HUDEP-2 (cell line): Measurements from ENCODE around the gene USP10.
"Not testable (repeated sequence)": the region's sequence is repeated elsewhere in the genome, so short reads cannot be mapped to it uniquely, and the experiment has no call there.

Source experiments
- DNase-seq, 76 experiments: peaks; one replicate each; lab custom pipeline; 2025; ENCODE audit not compliant: unreplicated experiment in 76 of 76; lab: John Stamatoyannopoulos, UW

USP10 gene

DNA sequence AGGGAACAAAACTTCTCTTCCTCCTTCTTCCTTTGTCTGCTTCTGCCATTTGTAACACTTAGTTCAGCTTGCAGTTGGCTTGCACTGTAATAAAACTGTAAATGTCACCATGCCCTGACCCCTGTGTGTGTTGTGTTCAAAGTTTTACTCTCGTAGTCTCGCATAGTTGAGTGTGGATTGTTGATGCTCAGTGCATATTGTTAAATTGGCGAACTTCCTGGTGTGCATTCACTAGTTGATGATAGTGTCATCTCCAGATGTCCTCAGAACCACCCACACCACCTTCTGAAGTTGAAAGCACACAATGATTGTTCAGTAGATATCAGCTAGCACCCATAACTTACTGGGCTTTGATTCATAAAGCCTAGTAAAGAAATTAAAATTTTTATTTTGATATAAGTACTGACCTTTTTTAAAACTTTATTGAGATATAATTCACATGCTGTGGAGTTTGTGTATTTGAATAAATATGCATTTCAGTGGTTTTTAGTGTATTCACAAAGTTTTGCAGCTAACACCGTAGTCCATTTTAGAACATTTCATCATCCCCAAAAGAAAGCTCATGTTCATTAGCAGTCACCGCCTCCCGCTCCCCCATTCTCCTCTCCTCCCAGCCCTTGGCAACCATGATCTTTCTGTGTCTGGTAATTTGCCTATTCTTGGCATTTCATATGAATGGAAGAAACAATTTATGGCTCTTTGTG is 25.0 kb downstream of the USP10 start:
- peak in 8 of 76 experiments; percentile 5 to 43 (median 14) for DNase-seq

DNA sequence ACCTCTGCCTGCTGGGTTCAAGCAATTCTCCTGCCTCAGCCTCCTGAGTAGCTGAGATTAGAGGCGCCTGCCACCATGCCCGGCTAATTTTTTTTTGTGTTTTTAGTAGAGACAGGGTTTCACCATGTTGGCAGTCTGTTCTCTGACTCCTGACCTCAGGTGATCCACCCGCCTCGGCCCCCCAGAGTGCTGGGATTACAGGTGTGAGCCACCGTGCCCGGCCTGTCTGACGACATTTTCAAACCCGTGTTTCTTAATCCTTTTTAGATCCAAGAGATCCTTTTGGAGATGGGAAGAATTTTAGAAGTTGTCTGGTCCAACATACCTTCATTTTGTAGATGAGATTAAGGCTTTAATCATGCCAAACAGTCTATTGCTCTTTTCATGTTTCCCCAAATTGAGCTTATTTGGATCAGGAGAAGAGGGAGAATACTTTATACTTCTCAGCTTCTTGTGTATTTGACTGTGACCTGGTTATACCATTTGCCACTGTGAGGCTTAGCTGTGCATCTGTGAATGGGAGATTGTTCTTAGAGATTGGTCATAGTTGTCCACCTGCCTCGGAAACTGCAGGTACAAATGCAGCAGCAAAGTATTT is 25.8 kb downstream of the USP10 start:
- no peak for DNase-seq

DNA sequence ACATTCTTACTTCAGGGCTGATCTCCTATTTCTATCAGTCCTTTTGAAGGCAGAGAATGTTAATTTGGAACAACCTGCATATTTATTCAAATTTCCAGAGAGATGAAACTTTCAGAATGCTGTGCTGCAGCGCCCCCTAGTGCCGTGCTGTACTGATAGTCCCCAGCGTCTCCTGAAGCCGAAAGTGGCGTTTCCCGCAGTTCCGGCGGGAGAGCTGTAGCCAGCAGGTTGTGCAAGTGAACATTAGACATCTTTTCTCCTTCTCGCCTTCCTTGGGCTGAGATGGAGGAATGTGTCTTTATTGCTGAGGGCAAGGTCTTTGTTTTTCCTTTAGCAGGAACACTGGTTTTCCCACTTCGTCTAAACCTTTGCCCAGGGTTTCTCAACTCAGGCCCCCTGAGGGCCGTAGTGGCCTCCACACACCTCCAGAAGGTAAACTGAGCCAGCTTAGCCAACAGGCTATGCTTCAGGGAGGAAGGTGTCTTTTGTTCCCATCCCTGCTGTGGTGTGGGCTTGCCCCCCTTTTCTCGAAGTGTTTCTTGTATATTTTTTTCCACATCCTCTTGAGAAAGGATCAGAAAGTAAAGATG is 26.4 kb downstream of the USP10 start:
- DNase-seq: peak in 64 of 76 experiments; percentile 14 to 77 (median 56)

DNA sequence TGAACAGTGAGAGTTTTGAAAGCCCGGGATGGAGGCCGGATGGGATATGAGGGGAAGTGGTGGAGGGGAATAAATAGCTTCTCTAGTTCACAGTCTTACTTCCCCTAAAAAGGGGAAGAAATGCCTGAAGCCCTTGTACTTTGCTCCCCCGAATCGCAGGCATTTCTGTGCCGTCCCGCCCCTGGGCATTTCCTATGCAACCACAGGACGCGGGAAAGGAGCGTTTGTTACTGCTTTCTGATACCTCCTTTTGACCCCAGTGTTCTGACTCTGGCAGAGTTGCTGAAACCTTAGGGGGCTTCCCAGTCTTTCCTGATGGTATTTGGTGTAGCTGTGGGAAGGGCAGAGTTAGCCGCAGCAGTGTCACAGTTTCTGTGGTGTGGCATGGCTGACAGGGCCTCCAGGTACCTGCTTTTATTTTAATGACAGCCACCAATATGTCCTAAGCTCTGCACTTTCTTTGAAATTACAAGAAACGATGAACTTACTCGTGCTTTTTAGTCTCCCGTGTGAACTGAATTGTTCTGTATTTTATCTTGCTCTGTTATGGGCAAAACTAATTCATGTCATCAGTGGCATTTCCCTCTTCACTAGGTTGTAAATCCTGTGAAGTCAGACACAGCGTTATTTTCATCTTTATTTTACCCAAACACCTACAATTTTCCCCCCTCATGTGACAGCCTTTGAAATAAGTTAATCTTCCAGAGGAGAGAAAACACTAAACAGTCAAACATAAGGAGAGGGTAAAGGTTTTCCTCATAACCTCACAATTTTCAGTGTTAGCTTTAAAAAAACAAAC is 27.1 kb downstream of the USP10 start:
- DNase-seq: no peak

DNA sequence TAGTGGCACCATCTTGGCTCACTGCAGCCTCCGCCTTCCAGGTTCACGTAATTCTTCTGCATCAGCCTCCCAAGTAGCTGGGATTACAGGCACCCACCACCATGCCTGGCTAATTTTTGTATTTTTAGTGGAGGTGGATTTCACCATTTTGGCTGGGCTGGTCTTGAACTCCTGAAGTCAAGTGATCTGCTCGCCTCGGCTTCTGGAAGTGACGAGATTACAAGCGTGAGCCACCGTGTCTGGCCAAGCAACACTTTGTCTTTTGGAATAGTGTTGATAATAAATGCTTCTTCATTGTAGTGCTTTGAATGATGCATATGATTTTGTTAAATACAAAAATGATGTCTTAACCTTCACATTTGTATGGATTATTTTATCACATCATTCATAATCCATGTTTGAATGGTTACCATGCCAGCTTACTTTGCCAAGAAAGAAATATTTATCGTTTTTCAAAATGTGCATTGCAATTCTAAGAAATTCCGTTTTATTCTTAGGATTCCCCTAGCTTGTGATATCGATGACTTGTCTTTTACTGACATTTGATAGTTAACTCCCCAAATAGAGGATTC is 29.1 kb downstream of the USP10 start:
- no peak for DNase-seq

DNA sequence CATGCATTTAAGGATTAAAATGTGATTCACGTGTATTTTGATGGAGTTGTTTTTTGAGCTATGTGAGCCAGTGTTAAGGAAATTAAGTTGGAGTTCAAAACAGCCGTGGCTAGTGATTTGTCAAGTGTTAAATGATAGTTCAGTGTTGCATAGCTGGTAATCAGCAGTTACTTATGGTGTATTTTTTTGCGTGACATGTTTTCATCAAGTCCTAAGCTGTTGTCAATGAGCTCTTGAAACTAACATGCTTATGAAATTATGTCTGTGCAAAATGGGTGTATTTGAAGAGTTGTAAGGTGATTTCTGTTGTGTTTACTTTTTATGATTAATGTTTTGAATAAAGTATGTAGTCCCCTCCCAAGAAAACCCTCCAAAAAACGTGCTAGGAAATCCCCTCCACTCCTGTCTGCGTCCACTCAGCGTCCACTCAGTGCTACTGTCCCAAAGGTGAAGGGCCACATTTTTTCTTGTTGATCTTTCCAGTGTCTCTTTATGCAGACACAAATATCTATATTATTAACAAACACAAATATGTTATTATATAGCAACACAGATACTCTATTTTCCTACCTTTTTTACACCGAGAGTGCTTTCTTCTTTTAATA is 30.0 kb downstream of the USP10 start:
- DNase-seq: no peak

DNA sequence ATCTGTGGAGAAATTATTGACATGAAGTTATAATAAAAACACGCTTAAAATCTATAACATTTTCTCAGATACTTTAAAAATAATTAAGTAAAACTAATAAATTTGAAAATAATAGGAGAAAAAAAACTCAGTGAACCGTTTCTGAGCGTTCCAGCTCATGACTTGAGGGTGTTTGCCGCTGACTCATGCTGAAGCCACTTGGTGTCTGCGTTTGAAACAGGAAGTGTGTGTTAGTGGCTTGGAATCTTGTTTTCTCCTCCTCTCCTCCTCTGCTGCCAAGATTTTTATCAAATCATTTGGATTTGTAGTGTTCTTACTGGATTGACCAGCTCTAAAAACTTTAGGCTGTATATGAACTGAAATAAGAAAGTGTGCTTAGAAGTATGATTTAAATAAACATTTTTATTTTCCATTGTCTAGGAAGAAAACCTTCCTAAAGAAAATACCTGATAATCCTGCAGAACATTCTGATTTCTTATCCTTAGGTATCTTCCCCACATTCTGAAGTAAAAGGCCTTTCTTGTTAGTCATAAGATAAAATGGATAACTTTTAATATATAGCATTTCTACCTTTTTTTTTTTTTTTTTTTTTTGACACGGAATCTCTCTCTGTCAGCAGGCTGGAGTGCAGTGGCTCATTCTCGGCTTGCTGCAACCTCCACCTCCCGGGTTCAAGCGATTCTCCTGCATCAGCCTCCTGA is 30.8 kb downstream of the USP10 start:
- peak in 34 of 76 experiments; percentile 8 to 63 (median 31) for DNase-seq

DNA sequence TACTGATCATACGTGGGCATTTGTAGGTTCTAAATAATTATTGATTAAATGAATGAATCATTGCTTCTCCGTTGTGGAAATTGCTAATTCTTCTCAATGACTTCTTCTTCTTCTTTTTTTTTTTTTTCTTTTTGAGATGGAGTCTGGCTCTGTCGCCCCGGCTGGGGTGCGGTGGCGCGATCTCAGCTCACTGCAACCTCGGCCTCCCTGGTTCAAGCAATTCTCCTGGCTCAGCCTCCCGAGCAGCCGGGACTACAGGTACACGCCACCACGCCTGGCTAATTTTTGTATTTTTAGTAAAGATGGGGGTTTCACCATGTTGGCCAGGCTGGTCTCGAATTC is 32.5 kb downstream of the USP10 start:
- not testable (repeated sequence) for DNase-seq

DNA sequence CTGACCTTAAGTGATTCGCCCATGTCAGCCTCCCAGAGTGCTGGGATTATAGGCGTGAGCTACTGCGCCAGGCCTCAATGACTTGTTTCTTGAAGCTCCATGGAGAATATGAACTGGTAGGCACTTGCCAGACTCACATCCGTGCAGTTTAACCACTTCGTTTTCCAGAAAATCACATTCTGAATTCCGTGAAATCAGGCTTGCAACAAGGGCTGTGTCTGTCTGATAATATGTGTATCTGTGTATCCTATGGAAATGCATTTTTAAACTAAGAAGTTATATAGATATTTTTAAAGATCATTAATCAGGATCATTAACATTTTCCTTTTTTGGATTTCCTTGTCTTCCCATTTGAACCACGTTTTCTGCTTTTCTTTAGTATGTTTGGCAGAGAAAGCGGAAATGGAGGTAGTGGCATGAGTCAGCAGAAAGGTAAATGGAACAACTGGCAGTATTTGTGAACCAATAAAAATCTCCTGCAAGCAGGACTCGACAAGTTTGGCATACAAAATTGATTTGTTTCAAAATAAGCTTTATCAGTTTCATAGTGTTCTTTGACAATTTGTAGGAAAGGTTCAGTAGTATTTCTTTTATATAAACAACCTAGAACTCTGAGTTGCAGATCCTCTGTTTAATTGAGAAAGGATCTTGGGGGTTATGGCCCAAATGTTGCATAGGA is 33.0 kb downstream of the USP10 start:
- DNase-seq: peak in 14 of 76 experiments; percentile 14 to 56 (median 27)

DNA sequence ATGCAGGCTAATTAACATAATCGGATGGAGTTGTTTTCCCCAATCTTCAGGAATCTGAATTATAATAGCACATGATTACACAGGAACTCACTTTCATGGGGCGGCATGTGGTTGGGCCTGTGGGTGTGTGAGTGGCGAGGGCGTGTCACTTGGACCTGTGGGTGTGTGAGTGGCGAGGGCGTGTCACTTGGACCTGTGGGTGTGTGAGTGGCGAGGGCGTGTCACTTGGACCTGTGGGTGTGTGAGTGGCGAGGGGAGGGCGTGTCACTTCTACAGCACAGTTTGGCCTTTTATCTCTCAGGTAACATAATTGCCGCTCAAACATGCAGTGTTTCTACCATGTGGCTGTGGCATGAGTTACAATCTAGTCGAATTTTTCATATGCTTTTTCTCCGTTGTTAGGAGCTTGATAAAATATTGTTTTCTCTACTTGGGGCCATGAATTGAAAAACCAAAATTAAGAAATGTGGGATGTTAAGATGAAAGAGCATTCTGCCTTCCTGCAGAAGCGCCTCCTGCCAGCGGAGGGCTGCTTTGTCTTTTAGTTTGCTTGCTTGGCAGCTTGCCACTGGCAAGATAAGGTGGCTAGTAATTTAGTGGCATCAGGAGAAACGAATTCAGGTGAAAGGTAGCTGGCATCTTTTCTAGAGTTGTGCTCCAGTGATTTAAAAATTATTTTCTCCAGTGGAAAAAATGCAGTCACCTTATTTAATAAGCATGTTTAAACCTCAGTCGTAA is 36.2 kb downstream of the USP10 start:
- peak in 54 of 76 experiments; percentile 9 to 67 (median 38) for DNase-seq

DNA sequence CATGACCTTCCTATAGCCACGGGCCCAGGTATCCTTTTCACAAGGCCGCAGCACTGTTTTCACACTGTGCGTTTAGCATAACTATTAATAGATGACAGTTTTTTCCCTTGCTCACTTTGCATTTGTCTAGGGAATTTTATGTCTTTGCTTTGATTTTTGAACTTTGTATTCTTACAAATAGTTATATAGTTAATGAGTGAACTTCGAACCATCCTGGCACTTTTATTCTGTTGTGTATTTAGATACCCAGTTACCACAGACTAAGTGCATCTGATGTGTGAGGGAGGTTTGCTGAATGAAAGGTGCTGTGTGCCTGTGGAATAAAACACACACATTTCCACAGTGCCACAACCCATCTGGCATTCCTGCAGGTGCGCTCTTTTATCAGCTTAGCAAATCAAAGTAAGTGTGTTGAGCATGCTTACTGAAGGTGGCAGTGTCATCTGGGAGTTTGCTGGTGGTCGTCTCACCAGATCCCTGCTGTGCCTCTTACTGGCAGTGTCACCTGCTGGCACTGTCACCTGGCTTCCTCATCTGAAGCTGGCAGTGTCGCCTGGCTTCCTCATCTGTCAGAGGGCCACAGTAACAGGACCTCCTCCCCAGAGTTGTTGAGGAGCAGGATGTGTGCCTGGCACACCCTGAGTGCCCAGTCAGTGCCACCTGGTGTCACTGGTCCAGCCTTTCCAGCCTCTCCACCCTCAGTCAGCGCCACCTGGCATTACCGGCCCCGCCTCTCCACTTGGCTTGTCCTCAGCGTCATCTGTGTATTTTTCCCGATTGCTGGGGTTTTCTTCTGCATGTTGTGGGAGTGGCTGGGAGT is 37.6 kb downstream of the USP10 start:
- no peak for DNase-seq

DNA sequence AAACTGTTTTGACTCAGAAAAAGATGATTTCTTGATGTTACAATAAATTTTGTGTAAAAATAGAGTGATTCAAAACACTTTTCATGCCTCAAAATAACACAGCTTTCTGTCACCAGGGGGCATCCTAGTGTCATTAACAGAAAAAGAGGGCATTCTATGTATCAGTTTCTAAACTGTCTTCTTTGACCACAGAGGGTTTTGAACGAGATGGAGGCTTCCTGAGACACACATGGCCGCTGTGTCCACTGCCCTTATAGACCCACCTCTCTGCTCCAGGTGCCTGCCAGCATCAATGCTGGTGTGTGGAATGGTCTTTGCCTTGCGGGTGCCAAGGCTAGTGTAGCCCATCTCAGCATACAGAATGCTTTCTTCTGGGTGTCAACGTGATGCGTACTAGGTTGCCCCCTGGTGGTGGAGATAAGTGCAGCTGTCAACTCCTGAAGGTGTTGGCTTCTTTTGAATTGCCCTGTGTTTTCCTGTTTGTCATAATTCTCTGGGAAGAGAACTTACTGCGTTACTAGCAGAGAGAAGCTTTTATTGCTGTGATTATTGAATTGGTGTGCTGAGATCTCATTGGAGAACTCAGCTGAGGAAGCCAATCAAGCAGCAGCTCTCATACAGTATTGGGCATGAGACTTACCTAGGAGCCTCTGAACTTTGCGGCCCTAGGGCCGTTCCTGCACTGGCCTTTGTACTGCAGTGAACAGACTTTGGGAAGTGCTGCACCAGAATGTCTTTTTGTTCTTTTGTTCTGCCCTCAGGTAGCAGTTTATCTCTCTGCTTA is 38.6 kb downstream of the USP10 start:
- DNase-seq: peak in 67 of 76 experiments; percentile 14 to 80 (median 57)

DNA sequence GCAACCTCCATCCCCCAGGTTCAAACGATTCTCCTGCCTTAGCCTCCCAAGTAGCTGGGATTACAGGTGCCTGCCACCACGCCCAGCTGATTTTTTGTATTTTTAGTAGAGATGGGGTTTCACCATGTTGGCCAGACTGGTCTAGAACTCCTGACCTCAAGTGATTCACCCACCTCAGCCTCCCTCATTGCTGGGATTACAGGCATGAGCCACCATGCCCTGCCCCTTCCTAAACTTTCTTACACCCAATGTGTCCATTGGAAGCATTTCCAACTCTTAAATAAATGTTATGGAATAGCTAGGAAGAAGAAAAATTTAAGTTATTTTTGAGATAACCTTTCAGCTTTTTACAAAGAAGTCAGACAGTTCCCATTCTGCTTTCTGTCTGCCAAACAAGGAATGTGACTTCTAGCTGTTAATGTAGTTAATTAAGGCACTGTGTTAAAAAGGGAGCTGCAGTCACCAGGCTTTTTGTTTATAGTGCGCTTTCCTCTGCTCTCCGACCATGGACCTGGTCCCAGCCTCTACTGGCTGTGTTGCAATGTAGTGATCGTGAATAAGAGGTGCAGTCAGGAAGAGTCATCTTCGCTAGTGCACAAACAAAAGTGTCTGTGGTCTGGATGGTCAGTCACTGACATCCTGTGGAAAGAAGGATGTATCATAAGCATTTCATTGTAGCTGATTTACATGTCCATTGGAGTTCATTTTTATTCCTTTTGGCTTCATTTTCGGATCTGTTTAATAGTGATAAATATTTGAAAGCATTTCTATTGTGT is 39.7 kb downstream of the USP10 start:
- DNase-seq: no peak

DNA sequence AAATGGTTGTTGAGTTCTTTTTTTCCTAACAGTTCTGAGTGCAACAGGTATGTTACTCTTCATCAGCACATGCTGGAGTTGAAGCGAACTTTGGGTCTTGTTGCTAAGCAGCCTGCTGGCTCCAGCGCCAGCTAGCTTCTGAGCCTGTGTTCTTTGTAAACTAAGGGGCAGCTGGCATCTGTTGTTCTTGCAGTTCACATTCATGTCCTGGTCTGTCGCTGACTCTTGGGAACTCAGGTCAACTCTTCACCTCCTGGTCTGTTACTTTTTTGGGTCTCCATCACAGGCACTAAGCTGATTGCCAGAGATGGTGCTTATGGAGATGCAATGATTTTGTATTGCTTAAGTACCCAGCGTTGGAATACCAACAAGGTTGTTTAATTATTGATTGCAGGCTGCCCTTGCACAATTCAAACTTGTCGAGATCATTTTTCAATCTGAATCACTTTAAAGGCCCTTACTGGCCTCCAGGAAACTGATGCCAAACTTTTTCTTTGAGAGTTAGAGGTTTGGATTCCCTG is 40.9 kb downstream of the USP10 start:
- no peak for DNase-seq

DNA sequence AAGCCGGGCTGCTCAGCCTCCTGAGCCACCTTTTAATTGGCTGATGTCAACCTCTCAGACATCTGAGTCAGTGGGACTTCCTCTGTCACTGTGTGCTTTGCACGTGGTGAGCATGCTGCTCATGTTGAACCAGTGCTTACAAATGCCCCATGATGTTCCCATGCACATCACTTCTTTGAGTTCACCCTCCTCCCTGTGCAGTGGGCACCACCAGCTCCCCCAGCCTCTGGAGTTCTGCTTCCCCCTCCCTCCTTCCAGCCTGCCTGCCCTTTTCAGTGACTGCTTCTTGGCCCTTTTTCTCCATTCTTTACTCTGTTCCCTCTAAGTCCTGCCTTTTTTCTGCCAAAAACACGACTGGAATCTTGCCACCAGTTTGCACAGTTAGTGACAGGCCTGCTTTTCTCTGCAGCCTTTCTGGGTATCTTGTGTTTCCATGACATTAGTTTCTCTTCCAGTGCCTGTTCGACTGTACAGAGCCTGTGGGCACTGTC is 41.6 kb downstream of the USP10 start:
- no peak for DNase-seq

DNA sequence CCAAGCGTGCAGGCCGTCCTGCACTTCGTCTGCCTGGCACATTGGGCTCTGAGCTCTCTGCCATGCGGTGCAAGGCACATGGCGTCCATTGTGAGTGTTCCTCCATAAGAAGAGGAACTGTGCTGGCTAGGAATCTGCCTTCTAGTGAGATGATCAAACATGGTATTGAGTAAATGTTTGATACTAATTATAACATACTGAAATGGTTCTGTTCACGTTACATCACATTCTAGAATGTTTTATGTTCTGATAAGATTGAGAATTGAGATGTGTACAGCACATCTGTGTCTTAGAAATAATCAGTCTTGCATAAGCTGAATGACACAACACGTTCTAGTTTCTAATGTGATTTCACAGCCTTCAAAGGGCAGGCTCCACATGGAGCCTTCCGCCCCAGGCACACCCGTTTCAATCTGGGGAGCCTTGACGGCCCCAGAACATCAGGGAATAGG is 42.9 kb downstream of the USP10 start:
- DNase-seq: no peak
